ENCODE measurements around the gene REXO4. TPM values are rescaled to one million over a fixed set of nuclear protein-coding genes. Genes with fewer than 3 reads are reported as not detected.
A peak's percentile ranks its signal among the peaks of the same experiment; 100 is the strongest.

The REXO4 gene
- total and polyA plus RNA-seq, 2 donors (not counting 1 experiment from before 2014, with no cell fraction given) = 25.0 to 37.1 TPM

- ChIA-PET CTCF (interaction anchor here (1.0 to 2.5 kb wide), 3 partner anchors 15 to 185 kb away, joined by 3 to 11 read pairs (median 7); partner anchors contain the start of genes SURF1 and SURF2), POLR2A (no interaction called here)
- TF ChIP-seq CTCF (IDR thresholded peaks at IDR 0.05) (no peak), EZH2 (IDR thresholded peaks at IDR 0.05; ENCODE audit: borderline replicate concordance, insufficient read depth, low read depth, low read length, poor library complexity, severe bottlenecking) (no peak)
- peaks cover 0 to 42% of the 10 kb centered on the region in 2 experiments for H3K36me3 ChIP-seq (replicated peaks in 1 of 2; ENCODE audit: control extremely low read depth in 1 of 2, control insufficient read depth in 1 of 2, extremely low read depth in 1 of 2, insufficient read depth in 2 of 2, low read length in 1 of 2)
- peaks cover 92% of the 10 kb centered on the region for H4K20me1 ChIP-seq (ENCODE audit: control insufficient read depth, insufficient read depth, low read length, poor library complexity, severe bottlenecking)
- intact Hi-C loops (cut with micrococcal nuclease) = no loop called here
- peaks cover 57% of the 10 kb centered on the region for H3K4me1 Mint-ChIP-seq
- peak overlapping the region; percentile 5 to 51 for H3K27ac ChIP-seq (ENCODE audit: low read length in 2 of 2)
- no peaks in the 10 kb centered on the region for H3K9me3 Mint-ChIP-seq (ENCODE audit: insufficient read depth)
- peak overlapping the region; percentile 18 for H3K4me3 Mint-ChIP-seq
- H3K4me2 ChIP-seq (replicated peaks; ENCODE audit: low read depth, low read length, poor library complexity, severe bottlenecking) = peak overlapping the region; percentile 41
- no peaks in the 10 kb centered on the region for H3K27me3 ChIP-seq (replicated peaks in 1 of 4; ENCODE audit: control extremely low read depth in 1 of 4, control insufficient read depth in 3 of 4, insufficient read depth in 4 of 4, low read length in 3 of 4)
- peak overlapping the region; percentile 0 for H3K27ac Mint-ChIP-seq
- no peak for ATAC-seq (ENCODE audit: low read depth)
- peaks cover 96% of the 10 kb centered on the region for H3K79me2 ChIP-seq (ENCODE audit: control insufficient read depth, insufficient read depth, low read length)
- no peak overlapping the region for H2AFZ ChIP-seq (ENCODE audit: insufficient read depth, low read depth, low read length, poor library complexity, severe bottlenecking)
- DNase-seq = no peak
- peak overlapping the region; percentile 11 for H3K9ac ChIP-seq (ENCODE audit: low read length)
- WGBS (ENCODE audit: insufficient coverage) = 37% methylated on average over 11 of the region's 12 CpGs
- H3K9me3 ChIP-seq (ENCODE audit: control extremely low read depth in 1 of 3, control insufficient read depth in 2 of 3, insufficient read depth in 1 of 3, low read length in 2 of 3) = no peaks in the 10 kb centered on the region
- H3K4me3 ChIP-seq (ENCODE audit: control extremely low read depth in 1 of 5, extremely low read depth in 1 of 5, insufficient read depth in 1 of 5, low read depth in 2 of 5, low read length in 4 of 5) = no peak overlapping the region
- H3K4me1 ChIP-seq (ENCODE audit: control insufficient read depth in 2 of 2, insufficient read depth in 2 of 2, low read length in 2 of 2) = peaks cover 33 to 52% of the 10 kb centered on the region in 2 donors
- H3K27me3 Mint-ChIP-seq = no peaks in the 10 kb centered on the region
Measured at GRCh38 chr9:133371261-133371711, 46.5 kb downstream of the REXO4 start.

- intact Hi-C loops (cut with micrococcal nuclease) = no loop called here
- no peak for ATAC-seq (ENCODE audit: low read depth)
- DNase-seq = no peak
- CTCF ChIA-PET = interaction anchor here (1.0 to 2.5 kb wide), 3 partner anchors 14 to 184 kb away, joined by 3 to 11 read pairs (median 7); partner anchors contain the start of genes SURF1 and SURF2
- Histone ChIP-seq H3K4me2 (replicated peaks; ENCODE audit: low read depth, low read length, poor library complexity, severe bottlenecking) (peak overlapping the region; percentile 41), H3K4me1 (ENCODE audit: control insufficient read depth in 2 of 2, insufficient read depth in 2 of 2, low read length in 2 of 2) (peaks cover 33 to 52% of the 10 kb centered on the region in 2 donors), H3K27me3 (replicated peaks in 1 of 4; ENCODE audit: control extremely low read depth in 1 of 4, control insufficient read depth in 3 of 4, insufficient read depth in 4 of 4, low read length in 3 of 4) (no peaks in the 10 kb centered on the region), H3K79me2 (ENCODE audit: control insufficient read depth, insufficient read depth, low read length) (peaks cover 100% of the 10 kb centered on the region), H3K9ac (ENCODE audit: low read length) (no peak overlapping the region), H3K9me3 (ENCODE audit: control extremely low read depth in 1 of 3, control insufficient read depth in 2 of 3, insufficient read depth in 1 of 3, low read length in 2 of 3) (no peaks in the 10 kb centered on the region), H3K4me3 (ENCODE audit: control extremely low read depth in 1 of 5, extremely low read depth in 1 of 5, insufficient read depth in 1 of 5, low read depth in 2 of 5, low read length in 4 of 5) (no peak overlapping the region), H4K20me1 (ENCODE audit: control insufficient read depth, insufficient read depth, low read length, poor library complexity, severe bottlenecking) (peaks cover 98% of the 10 kb centered on the region), H3K36me3 (replicated peaks in 1 of 2; ENCODE audit: control extremely low read depth in 1 of 2, control insufficient read depth in 1 of 2, extremely low read depth in 1 of 2, insufficient read depth in 2 of 2, low read length in 1 of 2) (peaks cover 0 to 48% of the 10 kb centered on the region in 2 experiments), H2AFZ (ENCODE audit: insufficient read depth, low read depth, low read length, poor library complexity, severe bottlenecking) (no peak overlapping the region), H3K27ac (ENCODE audit: low read length in 2 of 2) (peak overlapping the region in 1 of 2 donors; percentile 51)
- Mint-ChIP-seq H3K4me3 (peak overlapping the region; percentile 18), H3K4me1 (peaks cover 57% of the 10 kb centered on the region), H3K9me3 (ENCODE audit: insufficient read depth) (no peaks in the 10 kb centered on the region), H3K27me3 (no peaks in the 10 kb centered on the region), H3K27ac (peak overlapping the region; percentile 22)
- 69% methylated on average over 5 of the region's 9 CpGs for WGBS (ENCODE audit: insufficient coverage)
- POLR2A ChIA-PET = no interaction called here
- TF ChIP-seq EZH2 (IDR thresholded peaks at IDR 0.05; ENCODE audit: borderline replicate concordance, insufficient read depth, low read depth, low read length, poor library complexity, severe bottlenecking) = no peak
- no peak for TF ChIP-seq CTCF (IDR thresholded peaks at IDR 0.05)
Measured at GRCh38 chr9:133370685-133371084, 47.1 kb downstream of the REXO4 start.
